ENCODE measurements around the gene LSP1.
"Not testable (repeated sequence)": the region's sequence is repeated elsewhere in the genome, so short reads cannot be mapped to it uniquely, and the experiment has no call there.

LSP1 gene

DNA sequence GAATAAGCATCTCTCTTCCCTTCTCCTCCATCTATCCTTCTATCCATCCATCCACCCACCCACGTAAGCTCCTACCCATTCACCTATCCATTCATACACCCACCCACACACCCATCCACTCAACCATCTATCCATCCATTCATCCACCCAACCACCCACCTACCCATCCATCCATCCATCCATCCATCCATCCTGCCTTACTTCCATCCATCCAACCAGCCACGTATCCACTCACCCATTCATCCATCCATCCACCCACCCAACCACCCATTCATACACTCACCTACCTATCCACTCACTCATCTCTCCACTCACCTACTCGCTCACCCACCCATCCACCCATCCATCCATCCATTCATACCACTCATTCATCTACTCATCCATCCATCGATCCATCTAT is 79.8 kb downstream of the LSP1 start:
- no peak for DNase-seq

DNA sequence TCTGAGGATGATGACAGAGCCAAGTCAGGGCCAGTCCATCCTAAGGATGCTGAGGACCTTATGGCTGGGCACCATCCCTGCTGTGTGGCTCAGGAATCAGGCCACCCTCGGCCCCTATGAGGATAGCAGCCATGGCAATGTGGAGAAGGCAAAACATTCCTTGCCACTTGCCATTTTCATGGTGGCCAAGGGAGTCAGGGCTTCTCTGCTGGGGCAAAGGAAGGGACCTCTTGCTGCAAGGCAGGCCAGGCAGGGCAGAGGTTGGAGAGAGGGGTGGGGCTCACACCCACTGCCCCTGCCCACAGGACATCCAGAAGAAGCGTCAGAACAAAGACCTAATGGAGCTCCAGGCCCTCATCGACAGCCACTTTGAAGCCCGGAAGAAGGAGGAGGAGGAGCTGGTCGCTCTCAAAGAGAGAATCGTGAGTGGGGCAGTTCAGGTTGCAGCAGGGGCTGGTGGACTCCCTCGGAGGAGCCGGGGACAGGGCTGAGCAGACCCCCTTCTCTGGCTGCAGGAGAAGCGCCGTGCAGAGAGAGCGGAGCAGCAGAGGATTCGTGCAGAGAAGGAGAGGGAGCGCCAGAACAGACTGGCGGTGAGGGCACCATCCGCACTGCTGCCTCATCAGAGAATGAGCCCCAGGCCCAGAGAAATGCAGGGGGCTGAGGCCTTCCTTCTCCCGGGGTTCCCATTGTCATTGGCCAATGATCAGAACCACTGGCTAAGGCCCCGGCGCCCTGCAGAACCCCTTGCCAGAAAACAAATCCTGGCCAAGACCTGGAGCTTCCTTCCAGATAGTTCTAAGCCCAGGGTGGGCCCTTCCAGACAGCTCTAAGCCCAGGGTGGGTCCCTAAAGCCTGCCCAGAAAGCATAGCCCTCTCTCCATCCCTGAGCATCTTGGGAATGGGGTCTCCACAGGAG is 80.8 kb downstream of the LSP1 start:
- DNase-seq = no peak

DNA sequence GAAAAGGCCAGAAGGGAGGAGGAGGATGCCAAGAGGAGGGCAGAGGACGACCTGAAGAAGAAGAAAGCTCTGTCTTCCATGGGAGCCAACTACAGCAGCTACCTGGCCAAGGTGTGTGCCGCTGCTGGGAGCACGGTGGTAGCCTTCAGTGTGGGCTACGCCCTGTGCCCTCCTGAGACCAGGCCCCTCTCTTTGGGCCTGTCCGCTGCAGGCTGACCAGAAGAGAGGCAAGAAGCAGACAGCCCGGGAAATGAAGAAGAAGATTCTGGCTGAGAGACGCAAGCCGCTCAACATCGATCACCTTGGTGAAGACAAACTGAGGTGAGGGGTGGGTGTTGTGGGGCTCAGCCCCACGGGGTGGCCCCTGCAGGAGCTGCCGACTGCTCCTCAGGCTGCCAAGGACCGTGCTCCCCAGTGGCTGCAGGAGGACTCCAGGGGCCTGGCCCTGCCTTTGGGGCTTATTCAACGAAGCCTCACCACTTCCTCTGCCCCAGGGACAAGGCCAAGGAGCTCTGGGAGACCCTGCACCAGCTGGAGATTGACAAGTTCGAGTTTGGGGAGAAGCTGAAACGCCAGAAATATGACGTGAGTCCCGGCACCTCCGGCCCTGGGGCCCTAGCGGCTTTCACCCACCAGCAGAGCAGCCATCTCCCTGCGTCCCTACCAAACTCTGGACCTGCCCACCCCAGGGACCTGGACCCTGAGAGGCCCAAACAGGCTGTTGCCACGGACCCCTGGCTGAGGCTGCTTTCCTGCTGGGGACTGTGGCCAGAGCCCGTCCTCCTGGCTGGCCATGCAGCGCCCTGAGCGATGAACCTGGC is 81.7 kb downstream of the LSP1 start:
- no peak for DNase-seq

DNA sequence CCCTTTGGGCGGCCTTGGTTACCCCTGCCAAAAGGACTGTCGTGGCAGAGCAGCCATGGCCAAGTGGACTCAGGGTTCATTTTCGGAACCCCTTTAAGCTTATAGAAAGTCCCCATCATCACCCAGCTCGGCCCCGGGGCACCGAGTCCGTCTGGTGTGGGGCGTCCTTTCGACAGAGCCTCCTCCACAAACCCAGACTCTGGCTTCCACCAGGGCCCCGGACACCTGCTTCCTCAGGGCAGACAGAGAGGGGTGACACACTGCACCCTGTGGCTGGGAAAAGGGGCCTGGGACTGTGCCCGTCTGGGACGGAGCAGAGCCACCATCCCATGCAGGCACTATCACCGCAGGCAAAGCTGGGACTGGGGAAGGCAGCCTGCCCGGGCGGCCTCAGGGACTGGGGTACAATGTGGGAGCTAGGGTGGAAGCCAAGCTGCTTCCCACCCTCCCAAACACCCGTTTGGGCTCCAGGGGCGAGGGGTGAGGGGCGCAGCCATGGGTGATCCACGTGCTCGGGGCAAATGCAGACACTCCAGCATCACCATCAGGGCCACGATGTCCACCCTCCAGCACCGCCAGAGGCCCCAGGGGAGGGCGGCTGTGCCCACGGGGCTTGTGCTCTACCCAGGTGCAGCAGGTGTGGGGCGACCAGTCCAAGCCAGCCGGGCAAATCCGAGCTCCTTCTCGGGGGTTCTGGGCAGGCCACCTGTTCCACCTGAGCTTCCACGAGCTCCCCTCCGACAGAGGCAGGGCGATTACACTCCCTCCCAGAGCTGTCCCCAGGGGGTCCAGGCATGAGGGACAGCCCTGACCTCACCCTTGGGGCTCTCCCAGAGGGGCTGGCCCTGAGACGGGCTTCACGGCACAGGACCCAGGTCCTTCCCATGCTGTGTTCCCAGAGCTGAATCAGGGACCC is 82.5 kb downstream of the LSP1 start:
- DNase-seq = no peak

DNA sequence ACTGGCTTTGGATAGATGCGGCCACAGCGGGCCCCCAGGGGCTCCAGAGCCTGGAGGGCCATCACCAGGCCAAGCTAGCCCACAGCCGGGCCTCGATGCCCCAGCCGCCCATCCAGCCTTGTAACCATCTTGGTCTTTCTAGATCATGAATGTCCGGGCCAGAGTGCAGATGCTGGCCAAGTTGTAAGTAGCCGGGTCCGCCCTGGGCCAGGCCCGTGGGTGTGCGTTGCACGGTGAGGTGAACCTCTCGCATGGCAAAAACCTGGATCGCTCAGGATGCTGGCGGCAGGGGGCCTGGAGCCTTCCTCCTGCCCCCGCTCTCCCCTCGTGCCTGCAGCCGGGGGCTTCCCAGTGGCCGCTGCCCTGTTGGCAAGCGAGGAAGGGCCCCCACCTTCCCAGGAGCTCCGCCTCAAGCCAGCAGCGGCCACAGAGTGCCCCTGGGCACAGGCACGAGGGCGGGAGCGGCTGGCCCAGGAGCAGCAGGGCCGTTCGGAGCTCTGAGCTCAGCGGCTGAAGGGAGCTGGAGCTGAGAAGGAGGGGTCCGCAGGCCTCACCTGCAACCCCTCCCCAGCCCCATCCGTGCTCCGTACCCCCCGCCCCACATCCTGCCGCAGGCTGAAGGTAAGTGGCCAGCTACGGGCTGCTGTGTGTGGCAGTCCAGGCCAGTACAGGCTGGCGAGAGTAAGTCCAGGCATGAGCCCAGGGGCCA is 83.3 kb downstream of the LSP1 start:
- DNase-seq = no peak

DNA sequence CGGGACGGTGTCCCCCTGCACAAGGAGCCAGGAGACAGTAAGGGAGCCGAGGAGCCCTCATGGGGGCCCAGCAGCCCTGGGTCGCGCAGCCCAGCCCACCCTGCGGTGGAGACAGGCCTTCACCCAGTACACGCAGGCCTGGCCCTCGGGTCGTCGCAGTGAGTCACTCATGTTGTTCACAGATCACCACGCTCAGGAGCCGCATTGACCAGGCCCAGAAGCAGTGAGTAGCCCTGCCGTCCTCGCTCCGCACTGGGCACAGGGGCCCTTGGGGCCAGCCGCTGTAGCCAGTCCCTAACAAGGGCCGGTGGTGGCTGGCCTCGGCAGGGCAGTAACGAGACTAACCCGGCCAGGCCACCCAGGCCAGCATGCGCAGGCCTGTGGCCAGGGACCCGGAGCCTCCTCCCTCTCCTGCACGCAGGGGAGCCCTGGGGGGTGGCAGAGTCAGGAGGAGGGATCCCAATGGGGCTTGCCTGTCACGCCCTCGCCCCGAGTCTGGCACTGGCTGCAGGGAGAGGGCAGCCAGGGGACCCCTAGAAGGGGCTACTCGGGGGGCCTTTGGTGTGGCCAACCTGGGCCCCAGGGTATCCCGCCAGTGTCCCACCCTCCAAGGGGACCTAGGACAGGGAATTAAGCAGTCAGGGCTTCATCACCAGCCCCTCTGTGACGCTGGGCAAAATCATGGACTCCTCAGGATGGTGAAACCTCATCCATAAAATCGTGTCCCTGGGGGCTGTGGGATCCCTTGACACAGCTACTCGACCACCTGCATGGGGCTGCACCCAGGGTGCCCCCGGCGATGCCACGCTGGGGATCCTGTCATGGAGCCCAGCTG is 84.1 kb downstream of the LSP1 start:
- DNase-seq = no peak

DNA sequence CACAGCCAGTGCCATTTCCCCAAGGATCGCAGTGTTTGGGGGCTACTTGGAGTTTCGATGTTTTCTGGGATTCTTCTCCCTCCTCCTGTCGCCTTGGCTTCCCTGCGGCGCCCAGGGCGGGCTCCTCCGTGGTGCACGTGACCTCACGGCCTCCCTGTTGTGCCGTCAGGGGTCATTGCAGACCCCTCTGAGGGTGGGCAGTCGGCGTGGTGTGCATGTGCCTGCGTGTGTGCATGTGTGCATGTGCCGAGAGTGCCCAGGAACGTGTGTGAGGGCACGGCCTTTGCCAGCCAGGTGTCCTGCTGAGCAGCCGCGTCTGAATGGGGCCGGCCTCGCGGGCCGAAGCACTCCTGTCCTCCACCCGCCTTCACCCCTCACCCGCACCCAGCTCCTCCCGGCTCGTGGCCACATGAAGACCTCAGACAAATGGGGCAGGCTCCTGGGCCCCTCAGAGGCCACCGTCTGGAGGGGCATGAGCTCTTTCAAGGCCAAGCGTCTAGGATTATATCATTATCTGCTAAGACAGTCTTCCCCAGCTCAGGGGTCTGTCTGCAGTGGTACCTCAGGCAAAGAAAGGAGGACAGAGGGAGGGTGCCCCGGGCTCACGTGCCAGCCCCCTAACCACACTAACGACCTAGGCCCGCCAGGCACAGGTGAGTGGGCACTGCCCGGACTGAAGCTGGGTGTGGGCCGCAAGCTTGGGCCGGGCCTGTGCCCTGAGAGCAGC is 84.9 kb downstream of the LSP1 start:
- no peak for DNase-seq

DNA sequence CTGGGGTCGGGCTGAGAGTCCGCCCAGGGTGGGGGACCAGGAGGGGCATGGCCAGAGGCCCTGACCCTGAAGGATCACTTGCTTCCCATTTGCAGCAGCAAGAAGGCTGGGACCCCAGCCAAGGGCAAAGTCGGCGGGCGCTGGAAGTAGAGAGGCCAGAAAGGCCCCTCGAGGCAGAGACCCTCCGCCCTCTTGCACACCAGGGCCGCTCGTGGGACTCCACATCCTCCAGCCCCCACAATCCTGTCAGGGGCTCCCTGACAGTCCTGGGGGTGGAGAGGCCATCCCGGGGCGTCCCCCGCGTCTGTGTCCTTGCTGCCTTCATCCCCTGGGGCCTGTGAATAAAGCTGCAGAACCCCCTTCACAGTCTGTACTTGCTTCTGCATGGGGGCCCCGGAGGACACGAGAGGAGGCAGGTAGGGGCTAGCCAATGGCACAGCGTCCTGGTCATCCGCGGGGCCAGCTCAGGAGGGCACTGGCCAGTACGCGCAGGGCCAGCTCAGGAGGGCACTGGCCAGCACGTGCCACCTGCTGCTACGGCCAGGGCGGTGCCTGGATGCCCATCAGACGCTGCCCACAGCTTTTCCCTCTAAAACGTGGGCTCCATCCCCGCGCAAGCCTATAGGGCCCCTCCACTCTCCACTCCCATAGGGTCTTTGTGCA is 85.6 kb downstream of the LSP1 start:
- no peak for DNase-seq

DNA sequence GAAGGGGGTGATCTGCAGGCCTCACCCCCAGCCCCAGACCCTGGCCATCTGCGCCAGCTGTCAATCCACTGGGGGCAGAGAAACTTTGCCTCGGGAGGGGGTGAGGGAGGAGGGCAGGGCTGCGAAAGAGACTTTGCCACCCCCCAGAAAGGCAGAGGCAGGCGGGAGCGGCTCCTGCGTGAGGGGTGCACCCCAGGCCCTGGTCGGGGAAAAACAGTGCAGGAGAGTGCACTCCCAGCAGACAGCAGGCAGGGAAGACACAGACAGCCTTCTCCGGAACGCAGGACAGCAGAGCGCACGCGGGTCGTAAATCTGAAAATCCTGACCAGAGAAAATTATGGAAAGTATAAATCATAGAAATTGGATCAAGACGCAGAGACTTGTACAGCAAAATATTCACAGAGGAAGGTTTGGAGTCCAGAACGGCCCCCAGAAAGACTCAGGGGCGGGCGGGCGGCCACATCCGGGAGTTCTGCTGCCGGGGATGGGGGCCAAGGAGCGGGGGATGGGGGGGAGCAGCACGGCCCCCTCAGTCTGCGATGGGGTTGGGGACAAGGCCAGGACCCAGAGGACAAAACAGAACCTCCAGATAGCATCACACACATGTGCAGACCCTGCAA is 86.2 kb downstream of the LSP1 start:
- DNase-seq = no peak

DNA sequence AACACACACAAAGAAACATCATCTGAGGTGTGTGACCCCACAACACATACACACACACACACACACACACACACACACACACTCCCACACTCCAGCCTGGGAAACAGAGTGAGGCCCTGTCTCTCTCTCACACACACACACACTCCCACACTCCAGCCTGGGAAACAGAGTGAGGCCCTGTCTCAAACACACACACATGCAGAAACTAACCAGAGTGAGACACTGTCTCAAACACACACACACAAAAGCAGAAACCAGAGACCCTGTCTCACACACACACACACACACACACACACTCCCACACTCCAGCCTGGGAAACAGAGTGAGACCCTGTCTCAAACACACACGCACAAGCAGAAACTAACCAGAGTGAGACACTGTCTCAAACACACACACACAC is 86.9 kb downstream of the LSP1 start:
- not testable (repeated sequence) for DNase-seq

Data from activated CD4-positive, alpha-beta T cell treated with anti-CD3 and anti-CD28 coated beads for 1 hour (primary cell).